DMS 273 (cell line): Measurements from ENCODE around the gene GSTM3.

Source experiments
- DNase-seq: peaks from one replicate; lab custom pipeline; 2025; ENCODE audit not compliant: unreplicated experiment; lab: John Stamatoyannopoulos, UW

The GSTM3 gene

GRCh38 chr1:109740615-109741373 lies at the start of gene GSTM3:
GSTM3 (minus strand) TSS chr1:109741038; CDS start chr1:109740287, 751 bp downstream.
- no peak for DNase-seq

- DNase-seq = no peak
Observed at GRCh38 chr1:109790329-109790728, 49.5 kb upstream of the GSTM3 start.

GRCh38 chr1:109789551-109790180 lies 48.8 kb upstream of the GSTM3 start:
- DNase-seq = no peak

- peak; percentile 42 for DNase-seq
Observed at GRCh38 chr1:109788695-109789521, 48.1 kb upstream of the GSTM3 start.

- DNase-seq = no peak
Observed at GRCh38 chr1:109787845-109788601, 47.2 kb upstream of the GSTM3 start.

GRCh38 chr1:109787211-109787844 lies 46.5 kb upstream of the GSTM3 start:
- DNase-seq = no peak

- no peak for DNase-seq
Observed at GRCh38 chr1:109786531-109787021, 45.7 kb upstream of the GSTM3 start.

- no peak for DNase-seq
Observed at GRCh38 chr1:109786112-109786480, 45.3 kb upstream of the GSTM3 start.

- DNase-seq = no peak
Observed at GRCh38 chr1:109785446-109786111, 44.7 kb upstream of the GSTM3 start.

GRCh38 chr1:109784551-109785252 lies 43.9 kb upstream of the GSTM3 start:
- DNase-seq = no peak

- peak; percentile 22 for DNase-seq
Observed at GRCh38 chr1:109783436-109783835, 42.6 kb upstream of the GSTM3 start.

GRCh38 chr1:109782927-109783326 lies 42.1 kb upstream of the GSTM3 start:
- peak; percentile 68 for DNase-seq

GRCh38 chr1:109782514-109782913 lies 41.7 kb upstream of the GSTM3 start:
- no peak for DNase-seq

- no peak for DNase-seq
Observed at GRCh38 chr1:109781806-109782205, 41.0 kb upstream of the GSTM3 start.

GRCh38 chr1:109780982-109781381 lies 40.1 kb upstream of the GSTM3 start:
- no peak for DNase-seq

- no peak for DNase-seq
Observed at GRCh38 chr1:109777980-109778625, 37.3 kb upstream of the GSTM3 start.

- DNase-seq = no peak
Observed at GRCh38 chr1:109777436-109777835, 36.6 kb upstream of the GSTM3 start.

GRCh38 chr1:109776911-109777310 lies 36.1 kb upstream of the GSTM3 start:
- DNase-seq = peak; percentile 90
